Right cardiac atrium (tissue), 5 donors: Measurements from ENCODE around the gene CISTR. TPM values are rescaled to one million over a fixed set of nuclear protein-coding genes. Genes with fewer than 3 reads are reported as not detected.
A peak's percentile ranks its signal among the peaks of the same experiment; 100 is the strongest.

Source experiments
- ATAC-seq, 2 donors: fragments of 200-7000 bp; cut with Tn5 transposase; one replicate each; pipeline versions ENCODE4 v1.8.0 to v1.9.1; 2020; ENCODE audit warnings: moderate library complexity in 2 of 2, mild to moderate bottlenecking in 1 of 2
- DNase-seq, 3 donors: peaks; one replicate each; pipeline ENCODE4 v3.0.0-alpha.2; 2020
- H3K27ac ChIP-seq: one replicate; pipeline ENCODE4 v1.5.1; 2013; ENCODE audit warnings: mild to moderate bottlenecking, low read length, control low read depth, moderate library complexity
- H3K27me3 ChIP-seq: one replicate; pipeline ENCODE4 v1.6.1; 2013; ENCODE audit not compliant: control insufficient read depth, insufficient read depth
- H3K4me1 ChIP-seq: one replicate; pipeline ENCODE4 v1.6.1; 2013; ENCODE audit warnings: low read length; ENCODE audit not compliant: control insufficient read depth, insufficient read depth
- H3K4me3 ChIP-seq: one replicate; pipeline ENCODE4 v1.5.1; 2013; ENCODE audit warnings: low read length, control low read depth
- H3K9me3 ChIP-seq: one replicate; pipeline ENCODE4 v1.6.1; 2013; ENCODE audit warnings: low read length; ENCODE audit not compliant: control insufficient read depth
- WGBS: extraction: QIAGEN DNeasy Blood & Tissue Kit; methylation state at CpG from one replicate; pipeline ENCODE4 v1.1.7; 2013; 5-methylcytosine and 5-hydroxymethylcytosine counted together
- intact Hi-C, 4 donors: fragments of 100-400 bp; cut with DNase I; formaldehyde crosslinking; loops; one replicate each; pipeline versions ENCODE4 v1.11.0 to v1.14.0; 2022 to 2023
- polyA plus RNA-seq: library from polyadenylated mRNA; stranded (reverse); fragments of 200-250 nt; gene quantifications from one replicate; pipeline ENCODE4 v1.2.3, GENCODE V29; 2013
- total RNA-seq, 4 donors: library from RNA; stranded (reverse); fragmentation: NEBNext Ultra II Directional; extraction: Animal tissue kit (Norgen Biotek cat#: 25700); gene quantifications; one replicate each; pipeline ENCODE4 v1.2.1, GENCODE V29; 2021
- donor health status: healthy with polysubstance abuse.
- donor health status: DM: no; HTN: yes; CAD: no.
- donor health status: DM: no; HTN: no; CAD: no.
- donor health status: DM: no; HTN: yes; CAD: no; lungs with severe emphysema.
- donor health status: DM: yes; HTN: yes; CAD: no.

CISTR gene
- total and polyA plus RNA-seq, 5 donors: 2.8 to 5.9 (median 4.0) TPM

DNA sequence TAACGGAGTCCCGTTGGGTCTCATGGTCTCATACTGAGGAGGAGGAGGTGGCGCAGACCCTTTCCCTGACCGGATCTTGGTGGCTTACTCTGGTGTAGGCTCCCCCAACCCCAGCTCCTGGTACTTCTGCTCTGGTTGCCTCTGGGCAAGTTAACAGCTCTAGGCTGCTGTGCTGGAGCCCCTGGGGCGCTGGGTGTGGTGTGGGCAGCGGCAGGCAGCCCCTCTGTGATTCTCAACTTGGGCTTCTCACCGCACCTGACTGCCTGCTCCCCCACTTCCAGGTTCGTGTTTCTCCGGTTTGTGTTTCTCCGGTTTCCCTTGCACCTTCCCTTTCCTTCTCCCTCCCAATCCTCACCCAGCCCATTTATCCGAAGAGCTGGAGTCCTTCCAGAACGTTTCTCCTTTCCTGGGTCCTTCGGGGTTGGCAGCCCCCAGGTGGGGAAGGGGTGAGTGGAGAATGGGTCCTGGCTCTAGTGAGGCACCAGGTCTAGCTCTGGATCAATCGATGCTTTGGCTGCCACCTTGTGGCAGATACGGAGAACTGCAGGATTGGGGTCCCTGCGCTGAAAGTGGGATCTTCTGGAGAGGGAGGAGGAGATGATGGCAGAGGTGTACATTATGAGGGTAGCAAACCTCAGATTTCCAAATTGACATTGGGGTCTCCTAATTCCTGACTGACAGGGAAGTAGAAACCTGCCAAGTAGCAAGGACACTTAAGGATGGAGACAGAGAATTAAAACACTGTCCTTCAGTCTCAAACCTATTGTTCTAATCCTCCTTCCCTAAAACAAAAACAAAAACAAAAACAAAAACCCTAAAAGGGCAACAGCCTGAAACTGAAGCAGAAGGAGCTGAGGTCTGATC, 8.3 kb downstream of the CISTR start:
- no peaks in the 10 kb centered on the region for H3K4me1 ChIP-seq
- peak in 2 of 3 donors; percentile 40 to 72 for DNase-seq
- H3K4me3 ChIP-seq: no peak overlapping the region
- intact Hi-C loops: loop anchor here (2.0 kb wide), 2 partner anchors 41 to 43 kb away; no protein-coding TSS in a partner anchor
- H3K27ac ChIP-seq: no peak overlapping the region
- H3K9me3 ChIP-seq: no peaks in the 10 kb centered on the region
- 13% methylated on average over 16 of the region's 16 CpGs for WGBS
- no peaks in the 10 kb centered on the region for H3K27me3 ChIP-seq
- peak; percentile 48 to 51 for ATAC-seq

DNA sequence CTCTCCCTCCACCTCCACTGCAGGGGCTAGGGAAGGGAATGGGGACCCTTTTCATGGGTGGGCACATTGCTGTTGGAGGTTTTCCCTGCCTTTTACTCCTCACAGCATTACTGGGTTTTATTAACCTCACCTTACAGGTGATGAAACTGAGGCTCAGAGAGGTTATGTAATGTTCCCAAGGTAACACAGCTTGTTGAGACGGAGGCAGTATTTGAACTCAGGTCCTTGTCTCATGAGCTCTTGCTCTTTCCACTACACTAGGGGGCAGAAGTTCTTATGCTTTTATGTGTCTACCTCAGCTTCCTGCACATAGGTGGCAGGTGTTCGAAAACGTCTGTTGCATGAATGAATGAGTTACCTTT, 11.7 kb downstream of the CISTR start:
- intact Hi-C loops: no loop called here
- ATAC-seq (no peak), DNase-seq (no peak)
- Histone ChIP-seq H3K27me3 (no peaks in the 10 kb centered on the region), H3K27ac (no peak overlapping the region), H3K4me1 (no peaks in the 10 kb centered on the region), H3K4me3 (peak overlapping the region; percentile 30), H3K9me3 (no peaks in the 10 kb centered on the region)
- WGBS: 76% methylated on average over 3 of the region's 3 CpGs

DNA sequence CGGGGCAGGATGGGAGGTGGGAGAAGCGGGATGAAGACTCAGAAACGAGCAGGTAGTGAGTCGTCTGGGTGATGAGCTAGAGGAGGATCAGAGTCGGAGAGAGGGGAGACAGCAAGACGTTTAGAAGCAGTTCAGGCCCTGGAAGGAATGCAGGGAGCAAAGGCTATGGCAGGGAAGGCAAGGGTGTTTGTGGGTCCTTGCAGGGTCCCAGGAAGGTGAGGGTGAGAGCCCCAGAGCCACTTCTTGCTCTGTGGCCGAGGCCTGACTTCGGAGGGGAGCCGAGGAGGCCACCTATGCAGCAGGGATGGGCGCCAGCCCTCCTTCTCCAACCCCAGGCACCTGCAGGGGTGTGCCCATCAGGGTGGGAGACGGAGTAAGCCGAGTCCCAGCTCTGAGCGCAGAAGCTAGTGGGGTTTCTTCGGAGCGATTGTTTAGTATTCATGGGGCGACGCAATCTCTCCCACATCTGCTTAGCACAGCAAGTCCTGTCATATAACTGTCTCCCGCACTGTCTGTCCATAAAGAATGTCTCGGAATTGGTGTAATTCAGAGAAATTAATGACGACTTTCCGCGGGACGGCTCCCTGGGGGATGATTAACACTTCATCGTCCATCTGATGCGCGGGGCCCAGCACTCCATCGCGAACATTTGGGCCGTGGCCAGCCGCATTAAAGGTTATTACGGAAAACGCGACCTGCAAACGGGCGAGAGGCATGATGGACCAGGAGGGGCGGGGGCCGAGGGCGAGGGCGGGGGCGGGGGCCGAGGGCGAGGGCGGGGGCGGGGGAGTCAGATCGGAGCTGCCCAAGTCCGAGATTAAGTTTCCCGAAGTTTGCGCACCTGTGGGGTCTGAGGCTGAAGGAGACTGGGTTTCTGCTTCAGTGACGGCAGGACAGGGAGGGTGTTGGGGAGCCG, 12.3 kb downstream of the CISTR start:
- ATAC-seq (no peak), DNase-seq (no peak)
- WGBS: 4% methylated on average over 50 of the region's 50 CpGs
- Histone ChIP-seq H3K4me3 (peak overlapping the region; percentile 30), H3K9me3 (no peaks in the 10 kb centered on the region), H3K4me1 (no peaks in the 10 kb centered on the region), H3K27ac (no peak overlapping the region), H3K27me3 (no peaks in the 10 kb centered on the region)
- intact Hi-C loops: no loop called here

DNA sequence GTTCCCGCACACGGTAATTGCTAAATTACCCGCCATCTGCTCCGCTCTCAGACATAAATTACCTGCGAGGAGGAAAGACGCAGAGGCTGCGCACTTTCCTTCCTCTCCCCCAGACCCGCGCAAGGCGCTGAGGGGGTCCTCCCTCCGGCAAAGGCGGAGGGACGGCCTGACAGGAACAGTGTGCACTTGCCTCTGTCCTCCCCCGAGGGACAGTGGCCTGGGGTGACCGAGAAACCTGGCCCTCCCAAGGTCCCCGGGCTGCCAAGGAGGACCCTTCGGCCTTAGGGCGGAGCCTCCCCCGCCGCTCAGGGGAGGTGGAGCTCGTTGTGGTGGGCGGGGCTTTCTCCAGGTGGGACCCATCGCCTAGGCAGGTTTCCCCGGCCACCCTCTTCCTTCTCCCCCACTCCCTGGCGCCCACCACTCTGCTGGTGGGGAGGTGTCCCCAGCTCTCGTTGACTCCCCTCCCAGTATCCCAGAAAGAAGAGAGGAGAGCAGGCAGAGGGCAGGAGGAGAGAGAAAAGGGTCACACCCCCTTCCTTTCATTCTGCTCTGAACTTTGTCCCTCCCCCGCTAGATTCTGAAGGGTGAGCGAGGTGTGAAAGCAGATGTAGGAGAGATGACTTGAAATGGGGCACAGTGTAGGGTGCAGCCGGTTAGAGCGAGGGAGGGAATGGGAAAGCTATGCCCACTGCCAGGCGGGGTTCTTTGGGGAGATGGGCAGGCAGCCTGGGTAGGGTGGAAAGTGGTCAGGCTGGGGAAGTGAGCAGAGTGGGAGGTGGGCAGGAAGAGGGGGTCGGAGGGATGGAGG, 13.2 kb downstream of the CISTR start:
- Histone ChIP-seq H3K27me3 (no peaks in the 10 kb centered on the region), H3K9me3 (no peaks in the 10 kb centered on the region), H3K27ac (no peak overlapping the region), H3K4me3 (no peak overlapping the region), H3K4me1 (no peaks in the 10 kb centered on the region)
- ATAC-seq (no peak), DNase-seq (peak in 1 of 3 donors; percentile 70)
- 10% methylated on average over 32 of the region's 32 CpGs for WGBS
- intact Hi-C loops: no loop called here

DNA sequence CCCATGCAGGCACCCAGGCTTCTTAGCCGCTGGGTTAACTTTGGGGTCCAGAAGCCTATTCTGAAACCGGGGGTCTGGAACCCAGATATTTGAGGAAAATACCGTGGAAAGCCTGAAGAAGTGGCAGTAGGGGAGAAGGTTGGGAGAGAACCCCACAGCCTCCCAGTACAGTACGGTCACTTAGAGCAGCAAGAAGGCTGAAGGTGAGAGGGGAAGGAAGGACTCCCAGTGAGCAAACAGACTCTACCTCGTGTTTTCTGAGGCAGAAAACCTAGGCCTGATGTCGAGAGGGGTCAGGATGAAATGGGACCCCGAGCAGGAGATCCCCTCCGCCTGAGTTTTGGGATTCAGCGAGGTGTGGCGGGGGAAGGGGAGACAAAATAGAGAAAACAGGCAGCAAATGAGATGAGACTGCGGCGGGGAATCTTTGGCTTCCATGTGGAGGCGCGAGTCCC, 13.8 kb downstream of the CISTR start:
- WGBS: 43% methylated on average over 14 of the region's 14 CpGs

DNA sequence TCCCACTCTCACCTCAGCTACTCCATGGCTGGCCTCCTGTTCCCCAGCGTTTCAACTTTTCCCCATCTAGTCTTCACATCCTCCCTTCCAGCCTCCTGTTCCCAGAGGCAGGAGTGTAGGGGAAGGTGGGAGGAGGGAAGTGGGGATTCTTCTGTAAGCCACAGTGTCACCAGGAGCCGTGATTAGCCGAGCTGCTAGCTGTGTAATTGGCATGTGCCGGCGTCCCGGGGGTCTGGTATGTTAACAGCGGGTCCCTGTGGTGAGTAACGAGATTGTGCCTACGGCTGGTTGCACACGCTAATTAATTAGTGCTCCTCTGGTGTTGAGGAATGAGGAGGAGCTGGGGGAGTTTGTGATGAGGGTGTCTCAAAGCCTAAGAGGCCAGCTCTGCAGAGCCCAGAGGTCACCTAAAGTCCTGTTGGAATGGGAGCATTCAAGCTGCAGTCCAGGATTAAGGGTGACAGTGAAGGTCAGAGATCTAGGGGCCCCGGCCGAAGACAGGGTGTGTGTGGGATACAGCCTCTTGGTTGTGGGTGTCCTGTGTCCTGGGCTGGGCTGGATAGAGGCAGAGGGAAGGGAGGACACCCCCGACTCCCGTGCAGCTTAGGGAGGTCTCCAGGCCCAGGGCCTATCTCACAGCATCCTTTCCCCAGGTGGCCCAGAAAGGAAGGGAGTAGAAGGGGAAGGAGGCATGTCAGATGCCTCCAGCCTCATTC, 14.5 kb downstream of the CISTR start:
- 74% methylated on average over 14 of the region's 14 CpGs for WGBS
- ATAC-seq (no peak), DNase-seq (no peak)
- Histone ChIP-seq H3K4me1 (no peaks in the 10 kb centered on the region), H3K9me3 (no peaks in the 10 kb centered on the region), H3K4me3 (no peak overlapping the region), H3K27ac (no peak overlapping the region), H3K27me3 (no peaks in the 10 kb centered on the region)
- intact Hi-C loops: no loop called here

More for the DNA sequence above, 13.8 kb downstream of the CISTR start:
- H3K27me3 ChIP-seq: no peaks in the 10 kb centered on the region
- no peaks in the 10 kb centered on the region for H3K9me3 ChIP-seq
- no peak overlapping the region for H3K27ac ChIP-seq
- no peaks in the 10 kb centered on the region for H3K4me1 ChIP-seq
- DNase-seq: no peak
- H3K4me3 ChIP-seq: no peak overlapping the region
- no peak for ATAC-seq
- intact Hi-C loops: no loop called here

DNA sequence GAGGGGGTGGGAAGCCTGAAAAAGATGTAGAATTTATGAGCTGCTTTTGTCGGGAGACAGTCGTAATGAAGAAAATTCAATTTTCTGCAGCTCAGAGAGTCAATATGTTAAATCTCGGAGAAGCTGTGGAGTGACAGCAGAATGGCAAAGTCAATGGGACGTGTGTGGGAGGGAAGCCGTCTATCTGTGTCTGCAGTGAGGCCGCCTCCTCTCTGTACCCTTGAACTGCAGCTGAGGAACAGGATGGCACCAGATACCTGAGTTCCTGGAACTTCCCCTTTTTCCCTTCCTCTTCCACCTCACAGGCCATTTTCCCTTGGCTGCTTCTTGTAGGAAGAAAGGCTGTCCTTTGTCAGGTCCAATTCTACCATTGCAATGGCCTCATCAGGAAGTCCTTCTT, 15.2 kb downstream of the CISTR start:
- DNase-seq (no peak), ATAC-seq (no peak)
- Histone ChIP-seq H3K27ac (no peak overlapping the region), H3K27me3 (no peaks in the 10 kb centered on the region), H3K4me3 (no peak overlapping the region), H3K4me1 (no peaks in the 10 kb centered on the region), H3K9me3 (no peaks in the 10 kb centered on the region)
- 77% methylated on average over 6 of the region's 6 CpGs for WGBS
- intact Hi-C loops: no loop called here

DNA sequence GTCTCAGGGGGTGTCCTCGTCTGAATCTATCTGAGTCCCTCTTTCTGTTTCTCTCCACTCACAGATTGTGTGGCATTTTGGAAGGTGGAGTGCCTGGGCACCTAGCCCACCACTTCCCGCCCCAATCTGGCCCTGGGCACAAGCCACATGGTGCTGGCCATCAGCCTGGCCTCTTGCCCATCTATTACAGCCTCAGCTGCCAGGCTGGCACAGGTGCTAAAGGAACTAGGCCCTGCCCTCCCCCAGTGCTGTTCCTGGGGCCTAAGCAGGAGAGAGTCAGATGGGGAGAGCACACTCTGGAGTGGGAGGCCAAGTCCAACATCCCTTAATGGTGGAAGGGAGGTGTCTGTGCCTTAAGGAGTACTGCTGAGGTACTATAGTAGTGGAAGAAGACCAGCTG, 16.2 kb downstream of the CISTR start:
- DNase-seq (peak in 2 of 3 donors; percentile 66 to 68), ATAC-seq (peak; percentile 23 to 26)
- Histone ChIP-seq H3K4me3 (no peak overlapping the region), H3K27me3 (no peaks in the 10 kb centered on the region), H3K4me1 (no peaks in the 10 kb centered on the region), H3K9me3 (no peaks in the 10 kb centered on the region), H3K27ac (no peak overlapping the region)
- intact Hi-C loops: no loop called here
- WGBS: 43% methylated on average over 2 of the region's 2 CpGs

DNA sequence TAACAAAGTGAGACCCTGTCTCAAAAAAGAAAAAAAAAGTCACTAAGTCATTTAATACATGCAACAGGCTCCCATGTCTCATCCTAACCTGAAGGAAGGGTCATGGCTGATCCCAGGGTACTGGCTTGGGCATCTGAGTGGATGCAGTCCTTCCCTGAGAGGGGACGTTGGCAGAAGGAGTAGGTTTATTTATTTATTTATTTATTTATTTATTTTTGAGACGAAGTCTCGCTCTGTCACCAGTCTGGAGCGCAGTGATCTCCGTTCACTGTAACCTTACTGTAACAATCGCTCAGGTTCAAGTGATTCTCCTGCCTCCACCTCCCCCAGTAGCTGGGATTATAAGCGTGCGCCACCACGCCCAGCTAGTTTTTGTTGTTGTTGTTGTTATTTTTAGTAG, 17.4 kb downstream of the CISTR start:
- no peaks in the 10 kb centered on the region for H3K27me3 ChIP-seq
- no peak overlapping the region for H3K4me3 ChIP-seq
- no peak overlapping the region for H3K27ac ChIP-seq
- DNase-seq (no peak), ATAC-seq (no peak)
- intact Hi-C loops: no loop called here
- no peaks in the 10 kb centered on the region for H3K4me1 ChIP-seq
- WGBS: 91% methylated on average over 9 of the region's 9 CpGs
- H3K9me3 ChIP-seq: no peaks in the 10 kb centered on the region

DNA sequence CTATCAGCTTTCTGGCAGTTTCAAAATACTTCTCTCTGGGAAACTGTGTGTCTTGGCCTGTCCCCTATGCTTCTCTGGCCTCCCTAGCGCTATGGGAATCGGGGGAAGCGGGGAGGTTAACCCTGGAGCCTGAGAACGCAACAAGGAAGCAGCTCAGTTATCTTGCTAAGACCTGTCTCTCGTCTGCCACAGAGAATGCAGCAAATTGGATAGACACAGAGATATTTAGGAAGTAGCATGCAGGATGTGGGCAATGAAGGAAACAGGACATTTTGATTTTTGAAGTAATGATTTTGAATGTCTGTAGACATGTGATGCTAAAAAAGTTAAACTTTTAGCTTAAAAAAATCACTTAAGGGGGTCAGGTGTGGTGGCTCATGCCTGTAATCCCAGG, 18.0 kb downstream of the CISTR start:
- 34% methylated on average over 5 of the region's 5 CpGs for WGBS
- DNase-seq (no peak), ATAC-seq (no peak)
- no peaks in the 10 kb centered on the region for H3K4me1 ChIP-seq
- H3K9me3 ChIP-seq: no peaks in the 10 kb centered on the region
- H3K27ac ChIP-seq: no peak overlapping the region
- no peaks in the 10 kb centered on the region for H3K27me3 ChIP-seq
- intact Hi-C loops: no loop called here
- no peak overlapping the region for H3K4me3 ChIP-seq
